Keratinocyte (primary cell): ENCODE data around the gene MIPOL1. TPM values are rescaled to one million over a fixed set of nuclear protein-coding genes. Genes with fewer than 3 reads are reported as not detected.

Experiments
- DNase-seq: peaks from one replicate; pipeline ENCODE4 v3.0.0-alpha.2; 2011; ENCODE audit warnings: low read depth, missing footprints, low spot score
- FAIRE-seq: peaks from 2 replicates; lab custom pipeline; 2011; peaks lifted over from hg19 to GRCh38; lab: Jason Lieb, UNC
- H2AFZ ChIP-seq: 2 replicates; pipeline ENCODE4 v1.6.0; 2012; ENCODE audit warnings: low read length, control low read depth, inconsistent platforms; ENCODE audit not compliant: control insufficient read depth
- H3K27ac ChIP-seq: 2 replicates; pipeline ENCODE4 v1.5.1; 2011; ENCODE audit warnings: low read length; ENCODE audit not compliant: control insufficient read depth, insufficient read depth
- H3K27me3 ChIP-seq: 3 replicates; pipeline ENCODE4 v1.6.0; 2011; ENCODE audit warnings: low read length; ENCODE audit not compliant: control insufficient read depth, insufficient read depth; ENCODE audit errors: extremely low read depth
- H3K36me3 ChIP-seq, 2 experiments: 2 replicates in 1 of 2; 3 replicates in 1 of 2; pipeline ENCODE4 v1.5.1; 2011; ENCODE audit warnings: low read length in 2 of 2, mild to moderate bottlenecking in 1 of 2; ENCODE audit not compliant: control insufficient read depth in 2 of 2, insufficient read depth in 2 of 2; ENCODE audit errors: extremely low read depth in 1 of 2
- H3K4me1 ChIP-seq: 3 replicates; pipeline ENCODE4 v1.5.1; 2011; ENCODE audit warnings: low read length; ENCODE audit not compliant: control insufficient read depth, insufficient read depth; ENCODE audit errors: extremely low read depth
- H3K4me2 ChIP-seq: 3 replicates; pipeline ENCODE4 v1.6.0; 2011; ENCODE audit warnings: low read depth, low read length; ENCODE audit not compliant: control insufficient read depth, insufficient read depth; ENCODE audit errors: extremely low read depth
- H3K4me3 ChIP-seq, 3 experiments: fragments of 200-600 bp in 1 of 3; sonication (generic) in 1 of 3; 2 replicates in 2 of 3; 3 replicates in 1 of 3; pipeline ENCODE4 v1.5.1; 2011 to 2016; ENCODE audit warnings: low read length in 3 of 3, mild to moderate bottlenecking in 3 of 3, control low read depth in 2 of 3, inconsistent platforms in 1 of 3, low read depth in 1 of 3, mixed read lengths in 1 of 3, mixed run types in 1 of 3, moderate library complexity in 1 of 3; ENCODE audit not compliant: control insufficient read depth in 2 of 3, insufficient read depth in 2 of 3; ENCODE audit errors: extremely low read depth in 1 of 3
- H3K79me2 ChIP-seq: 2 replicates; pipeline ENCODE4 v1.6.0; 2012; ENCODE audit warnings: low read length; ENCODE audit not compliant: control insufficient read depth, insufficient read depth
- H3K9ac ChIP-seq: 3 replicates; pipeline ENCODE4 v1.6.0; 2011; ENCODE audit warnings: low read length; ENCODE audit not compliant: control insufficient read depth, insufficient read depth; ENCODE audit errors: extremely low read depth
- H3K9me1 ChIP-seq: 3 replicates; pipeline ENCODE4 v1.6.0; 2011; ENCODE audit warnings: low read length; ENCODE audit not compliant: control insufficient read depth, insufficient read depth; ENCODE audit errors: extremely low read depth
- H3K9me3 ChIP-seq: 2 replicates; pipeline ENCODE4 v1.5.1; 2012; ENCODE audit warnings: low read depth, low read length; ENCODE audit not compliant: control insufficient read depth
- H4K20me1 ChIP-seq: 3 replicates; pipeline ENCODE4 v1.6.0; 2011; ENCODE audit warnings: low read length; ENCODE audit not compliant: control insufficient read depth, insufficient read depth; ENCODE audit errors: extremely low read depth
- EZH2 ChIP-seq: IDR thresholded peaks from one replicate; pipeline ENCODE4 v1.6.1; 2012; ENCODE audit warnings: inconsistent platforms, mild to moderate bottlenecking, low read length, moderate library complexity
- dilution Hi-C: fragments of 300-500 bp; cut with MboI; formaldehyde crosslinking; loops from one replicate; pipeline ENCODE4 v1.7.0; 2020; ENCODE audit warnings: low sequenced_read_pairs; ENCODE audit not compliant: extremely low pct_ligation_motif_present
- polyA plus RNA-seq, 5 experiments: library from polyadenylated mRNA; depleted of rRNA in 3 of 5; stranded (reverse) in 3 of 5; stranded (forward) in 1 of 5; unstranded in 1 of 5; fragments of >200 nt; gene quantifications; 1 replicate in 1 of 5; 2 replicates in 3 of 5; 3 replicates in 1 of 5; pipeline versions ENCODE4 v1.2.1 to v1.2.3, GENCODE V29; 2011 to 2012; ENCODE audit warnings: missing spikeins in 2 of 5, low read depth in 1 of 5, low replicate concordance in 1 of 5
- TF ChIP-seq, protein P1 (sequence below), 3 experiments: IDR thresholded peaks in 1 of 3; conservative IDR thresholded peaks in 1 of 3; optimal IDR thresholded peaks in 1 of 3; 2 replicates in 2 of 3; 3 replicates in 1 of 3; pipeline versions ENCODE3 to v1.5.1; 2011; ENCODE audit warnings: low read length in 3 of 3, mild to moderate bottlenecking in 3 of 3, moderate library complexity in 2 of 3, control low read depth in 1 of 3, inconsistent platforms in 1 of 3; ENCODE audit not compliant: insufficient read depth in 2 of 3; ENCODE audit errors: extremely low read depth in 1 of 3

The MIPOL1 gene
- polyA plus RNA-seq, 1 donor (not counting 4 experiments of a cell fraction or from before 2014, with no cell fraction given), result 10.9 TPM

DNA sequence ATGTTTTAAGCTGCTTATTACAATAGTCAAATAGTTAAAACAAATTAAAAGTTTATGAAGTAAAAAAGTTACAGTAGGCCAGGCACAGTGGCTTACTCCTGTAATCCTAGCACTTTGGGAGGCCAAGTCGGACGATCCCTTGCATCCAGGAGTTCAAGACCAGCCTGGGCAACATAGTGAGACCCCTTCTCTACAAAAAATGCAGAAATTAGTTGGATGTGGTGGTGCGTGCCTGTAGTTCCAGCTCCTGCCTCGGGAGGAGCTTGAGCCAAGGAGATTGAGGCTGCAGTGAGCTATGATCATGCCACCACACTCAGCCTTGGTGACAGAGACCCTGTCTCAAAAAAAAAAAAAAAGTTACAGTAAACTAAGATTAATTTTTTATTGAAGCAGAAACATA is 142.6 kb downstream of the MIPOL1 start:
- dilution Hi-C loops, result no loop called here
- Histone ChIP-seq H3K79me2 (no peaks in the 10 kb centered on the region), H4K20me1 (no peaks in the 10 kb centered on the region), H3K27me3 (no peaks in the 10 kb centered on the region), H3K9me3 (no peaks in the 10 kb centered on the region), H2AFZ (no peak overlapping the region), H3K4me3 (no peak overlapping the region), H3K36me3 (no peaks in the 10 kb centered on the region), H3K9me1 (no peaks in the 10 kb centered on the region), H3K4me2 (no peak overlapping the region), H3K4me1 (no peaks in the 10 kb centered on the region), H3K27ac (no peak overlapping the region), H3K9ac (no peak overlapping the region)
- TF ChIP-seq EZH2, result no peak
- TF ChIP-seq, protein P1, sequence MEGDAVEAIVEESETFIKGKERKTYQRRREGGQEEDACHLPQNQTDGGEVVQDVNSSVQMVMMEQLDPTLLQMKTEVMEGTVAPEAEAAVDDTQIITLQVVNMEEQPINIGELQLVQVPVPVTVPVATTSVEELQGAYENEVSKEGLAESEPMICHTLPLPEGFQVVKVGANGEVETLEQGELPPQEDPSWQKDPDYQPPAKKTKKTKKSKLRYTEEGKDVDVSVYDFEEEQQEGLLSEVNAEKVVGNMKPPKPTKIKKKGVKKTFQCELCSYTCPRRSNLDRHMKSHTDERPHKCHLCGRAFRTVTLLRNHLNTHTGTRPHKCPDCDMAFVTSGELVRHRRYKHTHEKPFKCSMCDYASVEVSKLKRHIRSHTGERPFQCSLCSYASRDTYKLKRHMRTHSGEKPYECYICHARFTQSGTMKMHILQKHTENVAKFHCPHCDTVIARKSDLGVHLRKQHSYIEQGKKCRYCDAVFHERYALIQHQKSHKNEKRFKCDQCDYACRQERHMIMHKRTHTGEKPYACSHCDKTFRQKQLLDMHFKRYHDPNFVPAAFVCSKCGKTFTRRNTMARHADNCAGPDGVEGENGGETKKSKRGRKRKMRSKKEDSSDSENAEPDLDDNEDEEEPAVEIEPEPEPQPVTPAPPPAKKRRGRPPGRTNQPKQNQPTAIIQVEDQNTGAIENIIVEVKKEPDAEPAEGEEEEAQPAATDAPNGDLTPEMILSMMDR (optimal IDR thresholded peaks at IDR 0.05 in 1 of 3, IDR thresholded peaks at IDR 0.05 in 1 of 3, conservative IDR thresholded peaks at IDR 0.05 in 1 of 3; ENCODE audit: extremely low read depth in 1 of 3, insufficient read depth in 2 of 3, low read length in 3 of 3), result peak in 2 of 3 experiments; percentile 9 to 12
- DNase-seq (no peak), FAIRE-seq (no peak)

DNA sequence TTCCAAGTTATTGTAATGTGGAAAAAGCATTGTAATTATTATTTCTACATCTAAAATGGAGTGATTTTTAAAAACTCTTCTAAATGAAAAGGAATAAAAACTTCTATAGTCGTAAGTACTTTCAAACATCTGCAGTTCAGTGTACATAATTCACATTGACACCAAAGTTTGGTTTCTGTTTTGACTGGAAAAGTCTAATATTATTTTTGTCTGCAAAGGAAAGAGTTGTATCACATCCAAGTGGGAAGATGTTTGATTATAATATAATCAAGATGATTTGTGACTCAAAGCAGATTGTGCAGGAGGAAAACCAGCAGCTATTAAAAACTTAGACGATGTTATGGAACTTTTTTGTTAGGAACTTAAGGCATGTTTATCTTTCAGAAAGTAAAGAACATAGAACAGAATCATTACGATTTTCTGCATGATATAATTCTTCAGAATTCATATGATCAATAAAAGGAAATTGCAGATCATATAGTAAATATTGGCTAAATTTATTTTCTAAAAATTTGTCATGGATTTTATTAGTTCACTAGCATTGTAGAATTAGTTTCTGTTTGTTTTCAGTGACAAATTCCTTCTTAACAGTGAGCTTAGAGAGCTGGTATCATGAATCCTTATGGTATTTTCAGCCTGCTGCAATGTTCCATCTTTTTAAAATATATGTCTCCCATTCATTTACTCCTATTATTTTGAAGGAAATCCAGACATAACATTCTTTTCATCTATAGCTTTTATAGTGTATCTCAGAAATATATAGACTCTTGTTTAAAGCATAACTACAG is 145.8 kb downstream of the MIPOL1 start:
- TF ChIP-seq, protein P1 (optimal IDR thresholded peaks at IDR 0.05 in 1 of 3, IDR thresholded peaks at IDR 0.05 in 1 of 3, conservative IDR thresholded peaks at IDR 0.05 in 1 of 3; ENCODE audit: extremely low read depth in 1 of 3, insufficient read depth in 2 of 3, low read length in 3 of 3), result no peak
- no peak for TF ChIP-seq EZH2
- no peaks in the 10 kb centered on the region for H3K36me3 ChIP-seq
- no peaks in the 10 kb centered on the region for H3K27me3 ChIP-seq
- H4K20me1 ChIP-seq, result no peaks in the 10 kb centered on the region
- H3K79me2 ChIP-seq, result no peaks in the 10 kb centered on the region
- H2AFZ ChIP-seq, result no peak overlapping the region
- H3K9ac ChIP-seq, result no peak overlapping the region
- no peak overlapping the region for H3K4me2 ChIP-seq
- no peaks in the 10 kb centered on the region for H3K9me1 ChIP-seq
- H3K9me3 ChIP-seq, result no peaks in the 10 kb centered on the region
- no peak for DNase-seq
- no peak for FAIRE-seq
- H3K27ac ChIP-seq, result no peak overlapping the region
- dilution Hi-C loops, result no loop called here
- H3K4me3 ChIP-seq, result no peak overlapping the region
- H3K4me1 ChIP-seq, result no peaks in the 10 kb centered on the region
